Karpas-422 (cell line): ENCODE measurements around the gene KAZN. TPM values are rescaled to one million over a fixed set of nuclear protein-coding genes. Genes with fewer than 3 reads are reported as not detected.

Experiments used
- DNase-seq: peaks from one replicate; pipeline ENCODE4 v3.0.0-alpha.2; 2015
- H2AFZ ChIP-seq: fragments of 200-600 bp; sonication (generic); 2 replicates; pipeline ENCODE4 v1.6.1; 2014; ENCODE audit warnings: antibody characterized with exemption, low read length, mixed read lengths
- H3K27ac ChIP-seq: fragments of 200-600 bp; sonication (generic); 2 replicates; pipeline ENCODE4 v1.5.1; 2014; ENCODE audit warnings: mild to moderate bottlenecking, low read length, moderate library complexity
- H3K27me3 ChIP-seq: fragments of 200-600 bp; sonication (generic); 2 replicates; pipeline ENCODE4 v1.6.1; 2014; ENCODE audit warnings: low read length, mixed read lengths
- H3K36me3 ChIP-seq: fragments of 200-600 bp; sonication (generic); 2 replicates; pipeline ENCODE4 v1.6.1; 2014; ENCODE audit warnings: low read length, mixed read lengths; ENCODE audit not compliant: insufficient read depth
- H3K4me1 ChIP-seq: fragments of 200-600 bp; sonication (generic); 2 replicates; pipeline ENCODE4 v1.6.1; 2014; ENCODE audit warnings: mild to moderate bottlenecking, low read length, mixed read lengths
- H3K4me2 ChIP-seq: fragments of 200-600 bp; sonication (generic); 2 replicates; pipeline ENCODE4 v1.6.1; 2014; ENCODE audit warnings: low read length, low read depth, mild to moderate bottlenecking; ENCODE audit not compliant: poor library complexity, severe bottlenecking
- H3K4me3 ChIP-seq: fragments of 200-600 bp; sonication (generic); 2 replicates; pipeline ENCODE4 v1.5.1; 2014; ENCODE audit warnings: mild to moderate bottlenecking, antibody characterized with exemption, low read length, mixed read lengths
- H3K79me2 ChIP-seq: fragments of 200-600 bp; sonication (generic); 2 replicates; pipeline ENCODE4 v1.6.1; 2014; ENCODE audit warnings: mild to moderate bottlenecking, low read length, mixed read lengths
- H3K9ac ChIP-seq: fragments of 200-600 bp; sonication (generic); 2 replicates; pipeline ENCODE4 v1.6.0; 2014; ENCODE audit warnings: low read length
- H3K9me2 ChIP-seq: fragments of 200-600 bp; sonication (generic), shearing (Covaris generic); replicated peaks from 2 replicates; pipeline ENCODE4 v1.6.0; 2014; ENCODE audit warnings: mild to moderate bottlenecking, low read length, moderate library complexity; ENCODE audit not compliant: insufficient read depth
- H3K9me3 ChIP-seq: fragments of 300-700, 200-600 bp; sonication (generic); 2 replicates; pipeline ENCODE4 v1.6.1; 2014; ENCODE audit warnings: low read length, mixed read lengths
- H4K20me1 ChIP-seq: fragments of 200-600 bp; sonication (generic); 2 replicates; pipeline ENCODE4 v1.6.1; 2014; ENCODE audit warnings: mild to moderate bottlenecking, antibody characterized with exemption, low read length, low read depth; ENCODE audit not compliant: insufficient read depth
- total RNA-seq: library from RNA; depleted of rRNA; stranded (reverse); fragments of >200 nt; shearing (Covaris generic); gene quantifications from 2 replicates; pipeline ENCODE4 v1.2.3, GENCODE V29; 2014; ENCODE audit warnings: low replicate concordance

KAZN gene
- total RNA-seq, 1 experiment from 2014 or later = not detected

DNA sequence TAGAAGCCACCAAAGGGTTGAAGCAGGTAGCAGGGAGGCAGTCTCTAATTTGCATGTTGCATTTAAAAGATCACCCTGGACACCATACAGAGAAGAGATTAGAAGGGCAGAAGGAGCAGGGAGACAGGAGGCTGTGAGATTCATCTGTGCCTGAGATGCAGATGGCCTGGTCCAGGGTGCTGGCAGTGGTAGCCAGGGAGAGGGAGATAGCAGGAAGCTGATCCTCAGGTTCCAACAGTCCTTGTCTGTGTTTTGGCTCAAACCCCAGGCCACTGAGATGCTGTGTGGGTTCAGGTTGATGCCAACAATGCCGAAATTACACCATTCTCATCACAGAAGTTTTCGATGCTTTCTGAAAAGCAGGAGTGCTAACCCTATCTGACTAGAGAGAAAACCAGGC lies 113.7 kb downstream of the KAZN start:
- H4K20me1 ChIP-seq = no peaks in the 10 kb centered on the region
- no peak overlapping the region for H3K9ac ChIP-seq
- no peak overlapping the region for H3K4me3 ChIP-seq
- no peaks in the 10 kb centered on the region for H3K27me3 ChIP-seq
- H3K27ac ChIP-seq = no peak overlapping the region
- no peaks in the 10 kb centered on the region for H3K9me2 ChIP-seq
- no peaks in the 10 kb centered on the region for H3K79me2 ChIP-seq
- no peaks in the 10 kb centered on the region for H3K36me3 ChIP-seq
- H2AFZ ChIP-seq = no peak overlapping the region
- no peak overlapping the region for H3K4me2 ChIP-seq
- no peaks in the 10 kb centered on the region for H3K9me3 ChIP-seq
- H3K4me1 ChIP-seq = no peaks in the 10 kb centered on the region
- no peak for DNase-seq

DNA sequence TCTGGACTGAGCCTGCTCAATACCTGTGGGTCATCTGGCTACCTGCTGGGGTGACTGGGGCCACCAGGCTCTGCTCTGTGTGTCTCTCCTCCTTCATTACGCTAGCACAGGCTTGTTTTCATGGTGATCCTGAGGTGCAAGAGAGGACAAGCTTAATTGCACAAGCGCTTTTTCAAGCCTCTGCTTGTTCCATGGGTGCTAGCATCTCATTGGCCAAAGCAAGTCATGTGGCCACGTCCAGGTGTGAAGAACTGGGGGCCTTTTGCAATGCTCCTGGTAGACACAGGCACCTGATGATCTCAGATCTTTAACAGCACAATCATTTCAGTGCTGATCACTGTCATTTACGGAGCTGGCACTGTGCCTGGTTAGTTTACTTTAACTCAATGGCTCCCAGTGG lies 114.6 kb downstream of the KAZN start:
- Histone ChIP-seq H3K4me2 (no peak overlapping the region), H3K27ac (no peak overlapping the region), H3K9me2 (no peaks in the 10 kb centered on the region), H3K27me3 (no peaks in the 10 kb centered on the region), H3K9ac (no peak overlapping the region), H2AFZ (no peak overlapping the region), H3K36me3 (no peaks in the 10 kb centered on the region), H3K9me3 (no peaks in the 10 kb centered on the region), H3K4me3 (no peak overlapping the region), H4K20me1 (no peaks in the 10 kb centered on the region), H3K79me2 (no peaks in the 10 kb centered on the region), H3K4me1 (no peaks in the 10 kb centered on the region)
- no peak for DNase-seq

DNA sequence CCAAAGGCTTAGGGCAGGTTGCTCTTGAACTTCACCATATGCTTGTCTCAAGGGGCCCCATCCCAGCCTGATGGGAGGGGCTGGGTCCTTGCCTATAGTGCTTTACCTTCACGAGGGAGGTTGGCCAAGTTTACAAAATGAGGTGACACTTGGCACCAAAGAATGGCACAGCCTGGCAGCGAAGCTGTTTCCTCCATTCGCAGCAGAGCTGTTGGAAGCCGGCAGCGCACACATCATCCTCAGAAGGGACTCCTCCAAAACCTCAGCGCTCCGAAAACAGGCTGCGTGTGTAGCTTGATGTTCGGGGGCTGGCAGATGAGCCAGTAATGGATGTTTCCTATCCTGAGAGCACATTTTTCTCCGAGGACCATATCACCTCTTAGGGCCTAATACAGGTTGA lies 116.8 kb downstream of the KAZN start:
- H3K36me3 ChIP-seq = no peaks in the 10 kb centered on the region
- H3K27me3 ChIP-seq = no peaks in the 10 kb centered on the region
- no peak overlapping the region for H2AFZ ChIP-seq
- no peaks in the 10 kb centered on the region for H3K9me3 ChIP-seq
- H4K20me1 ChIP-seq = no peaks in the 10 kb centered on the region
- no peak for DNase-seq
- H3K27ac ChIP-seq = no peak overlapping the region
- no peaks in the 10 kb centered on the region for H3K79me2 ChIP-seq
- no peaks in the 10 kb centered on the region for H3K4me1 ChIP-seq
- H3K4me3 ChIP-seq = no peak overlapping the region
- H3K9me2 ChIP-seq = no peaks in the 10 kb centered on the region
- H3K9ac ChIP-seq = no peak overlapping the region
- H3K4me2 ChIP-seq = no peak overlapping the region

DNA sequence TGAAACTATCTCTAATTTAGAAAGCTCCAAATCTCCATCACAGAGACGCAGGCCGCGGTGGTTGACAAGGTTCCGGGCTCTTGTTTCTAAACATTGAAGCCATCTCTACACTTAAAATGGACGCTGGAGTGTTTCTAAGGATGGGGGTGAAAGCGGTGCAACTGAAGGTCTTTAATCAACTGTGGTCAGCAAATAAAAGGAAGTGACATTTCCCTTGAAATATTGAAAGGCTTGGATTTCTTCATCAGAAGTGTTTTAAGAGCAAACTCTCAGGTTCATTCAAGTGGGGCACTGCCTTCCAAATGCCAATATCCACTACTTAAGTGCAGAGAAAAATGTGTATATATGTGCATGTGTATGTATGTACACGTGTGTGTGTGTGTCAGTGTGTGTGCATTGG lies 117.3 kb downstream of the KAZN start:
- H3K4me1 ChIP-seq = no peaks in the 10 kb centered on the region
- H4K20me1 ChIP-seq = no peaks in the 10 kb centered on the region
- no peak overlapping the region for H3K4me2 ChIP-seq
- H3K9me3 ChIP-seq = no peaks in the 10 kb centered on the region
- H3K27me3 ChIP-seq = no peaks in the 10 kb centered on the region
- no peaks in the 10 kb centered on the region for H3K79me2 ChIP-seq
- H2AFZ ChIP-seq = no peak overlapping the region
- H3K9me2 ChIP-seq = no peaks in the 10 kb centered on the region
- no peaks in the 10 kb centered on the region for H3K36me3 ChIP-seq
- DNase-seq = no peak
- no peak overlapping the region for H3K4me3 ChIP-seq
- no peak overlapping the region for H3K27ac ChIP-seq
- H3K9ac ChIP-seq = no peak overlapping the region

DNA sequence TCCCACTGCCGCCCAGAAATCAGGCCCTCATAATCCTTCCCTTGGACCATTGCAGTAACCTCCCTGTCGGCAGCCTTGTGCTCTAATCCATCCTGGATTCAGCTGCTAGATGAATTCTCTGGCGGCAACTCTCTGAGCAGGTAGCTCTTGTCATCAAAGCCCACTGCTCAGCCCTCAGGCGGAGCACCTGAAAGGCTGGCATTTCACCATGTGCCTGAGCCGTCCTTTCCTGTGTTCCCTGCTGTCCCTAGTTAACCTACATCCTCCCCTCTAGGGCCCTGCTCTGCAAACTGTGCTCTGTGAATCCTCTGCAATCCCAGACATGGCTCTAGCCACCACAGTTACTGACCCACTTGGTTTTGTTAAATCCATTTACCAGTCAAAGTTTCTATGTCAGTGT lies 118.0 kb downstream of the KAZN start:
- no peak overlapping the region for H3K27ac ChIP-seq
- no peaks in the 10 kb centered on the region for H3K4me1 ChIP-seq
- no peak overlapping the region for H3K4me3 ChIP-seq
- H3K9ac ChIP-seq = no peak overlapping the region
- H3K79me2 ChIP-seq = no peaks in the 10 kb centered on the region
- H3K9me2 ChIP-seq = no peaks in the 10 kb centered on the region
- H3K9me3 ChIP-seq = no peaks in the 10 kb centered on the region
- no peak overlapping the region for H3K4me2 ChIP-seq
- no peak overlapping the region for H2AFZ ChIP-seq
- H4K20me1 ChIP-seq = no peaks in the 10 kb centered on the region
- H3K36me3 ChIP-seq = no peaks in the 10 kb centered on the region
- H3K27me3 ChIP-seq = no peaks in the 10 kb centered on the region
- no peak for DNase-seq

DNA sequence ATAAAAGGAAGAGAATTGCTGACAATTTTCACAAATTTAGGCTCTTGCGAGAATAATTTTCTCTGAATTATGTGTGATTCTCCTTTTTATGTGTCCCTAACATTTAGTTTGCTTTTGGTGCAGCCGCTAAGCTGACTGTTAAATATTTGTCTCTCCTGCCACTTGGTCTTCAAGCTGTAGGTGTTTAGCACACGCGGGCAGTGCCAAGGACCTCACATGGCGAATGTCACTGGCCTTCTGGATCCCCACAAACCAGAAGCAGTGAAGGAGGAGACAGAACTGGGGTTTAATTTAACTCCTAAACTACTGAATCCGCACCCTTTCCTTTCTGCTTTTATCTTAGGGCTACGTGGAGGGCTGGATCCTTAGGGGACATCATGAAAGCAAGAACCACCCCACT lies 120.0 kb downstream of the KAZN start:
- Histone ChIP-seq H3K9me2 (no peaks in the 10 kb centered on the region), H3K4me3 (no peak overlapping the region), H3K4me1 (no peaks in the 10 kb centered on the region), H3K36me3 (no peaks in the 10 kb centered on the region), H4K20me1 (no peaks in the 10 kb centered on the region), H3K27me3 (no peaks in the 10 kb centered on the region), H3K27ac (no peak overlapping the region), H3K79me2 (no peaks in the 10 kb centered on the region), H3K9ac (no peak overlapping the region), H3K4me2 (no peak overlapping the region), H3K9me3 (no peaks in the 10 kb centered on the region), H2AFZ (no peak overlapping the region)
- no peak for DNase-seq

DNA sequence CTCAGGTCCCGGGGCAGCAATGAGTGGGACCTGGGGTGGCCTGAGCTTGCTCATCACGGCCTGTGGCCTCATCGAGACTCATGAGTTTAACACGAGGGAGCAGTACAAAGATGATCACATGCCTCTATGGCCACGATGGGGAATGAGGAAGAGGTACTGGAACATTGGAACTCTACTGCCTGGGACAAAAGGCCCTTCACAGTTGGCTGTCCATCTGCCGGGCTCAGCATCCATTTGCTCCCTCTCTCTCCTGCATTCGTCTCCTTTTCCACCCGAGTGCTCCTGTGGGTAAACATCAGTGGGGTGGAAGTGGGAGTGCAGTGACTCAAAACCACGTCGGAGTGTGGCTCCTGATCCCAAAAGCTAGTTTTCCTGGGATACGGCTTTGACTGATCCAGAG lies 124.9 kb downstream of the KAZN start:
- H2AFZ ChIP-seq = no peak overlapping the region
- no peaks in the 10 kb centered on the region for H3K36me3 ChIP-seq
- no peak for DNase-seq
- no peak overlapping the region for H3K4me3 ChIP-seq
- no peak overlapping the region for H3K9ac ChIP-seq
- no peaks in the 10 kb centered on the region for H3K79me2 ChIP-seq
- H4K20me1 ChIP-seq = no peaks in the 10 kb centered on the region
- H3K27me3 ChIP-seq = no peaks in the 10 kb centered on the region
- no peaks in the 10 kb centered on the region for H3K9me3 ChIP-seq
- H3K27ac ChIP-seq = no peak overlapping the region
- no peaks in the 10 kb centered on the region for H3K4me1 ChIP-seq
- no peak overlapping the region for H3K4me2 ChIP-seq
- no peaks in the 10 kb centered on the region for H3K9me2 ChIP-seq

DNA sequence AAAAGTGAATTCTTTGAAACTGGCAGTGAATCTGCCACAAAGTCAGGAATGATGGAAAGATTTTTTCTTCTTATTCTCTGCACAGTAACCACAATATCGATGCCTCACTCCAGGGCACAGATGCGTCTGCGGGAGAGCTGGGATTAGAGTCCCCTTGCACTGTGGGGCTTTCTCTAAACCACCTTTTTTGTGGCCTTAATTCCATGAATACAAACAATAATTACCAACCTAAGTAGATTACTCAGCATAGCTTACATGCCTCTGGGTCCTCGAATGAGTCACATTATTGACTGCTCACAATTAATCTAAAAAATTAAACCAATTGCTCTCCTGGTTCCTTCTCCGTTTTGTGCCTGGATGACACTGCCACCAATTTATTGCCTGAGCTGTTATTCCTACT lies 125.8 kb downstream of the KAZN start:
- Histone ChIP-seq H3K4me2 (no peak overlapping the region), H4K20me1 (no peaks in the 10 kb centered on the region), H3K9me3 (no peaks in the 10 kb centered on the region), H3K36me3 (no peaks in the 10 kb centered on the region), H2AFZ (no peak overlapping the region), H3K4me1 (no peaks in the 10 kb centered on the region), H3K27ac (no peak overlapping the region), H3K79me2 (no peaks in the 10 kb centered on the region), H3K27me3 (no peaks in the 10 kb centered on the region), H3K4me3 (no peak overlapping the region), H3K9ac (no peak overlapping the region), H3K9me2 (no peaks in the 10 kb centered on the region)
- DNase-seq = no peak

DNA sequence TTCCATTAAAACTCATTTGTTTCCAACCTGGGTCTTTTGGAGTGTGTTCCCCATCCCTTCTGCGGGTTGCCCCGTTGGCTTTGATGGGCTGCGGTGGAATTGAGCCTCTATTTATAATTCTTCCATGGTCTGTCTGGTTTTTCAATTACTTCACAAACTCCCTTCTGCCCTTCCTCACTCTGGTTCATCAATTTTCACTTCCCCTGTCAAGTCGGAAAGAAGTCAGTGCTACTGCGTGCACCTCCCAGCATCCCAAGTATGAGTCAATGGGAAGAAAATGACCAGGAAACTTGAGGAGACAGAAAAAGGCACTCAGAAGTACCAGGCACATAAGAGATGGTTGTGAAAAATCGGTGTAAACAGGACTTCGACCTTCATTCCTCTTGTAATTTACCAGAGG lies 126.2 kb downstream of the KAZN start:
- no peaks in the 10 kb centered on the region for H3K27me3 ChIP-seq
- no peak for DNase-seq
- H4K20me1 ChIP-seq = no peaks in the 10 kb centered on the region
- H3K27ac ChIP-seq = no peak overlapping the region
- H3K9me3 ChIP-seq = no peaks in the 10 kb centered on the region
- no peak overlapping the region for H2AFZ ChIP-seq
- no peak overlapping the region for H3K9ac ChIP-seq
- no peak overlapping the region for H3K4me2 ChIP-seq
- no peaks in the 10 kb centered on the region for H3K9me2 ChIP-seq
- no peaks in the 10 kb centered on the region for H3K4me1 ChIP-seq
- H3K4me3 ChIP-seq = no peak overlapping the region
- no peaks in the 10 kb centered on the region for H3K36me3 ChIP-seq
- H3K79me2 ChIP-seq = no peaks in the 10 kb centered on the region
